Neural cell (in vitro differentiated cells): ENCODE results near the gene IGF1R. TPM values are rescaled to one million over a fixed set of nuclear protein-coding genes. Genes with fewer than 3 reads are reported as not detected.

Source experiments
- H2AFZ ChIP-seq: fragments of 200-600, 300-800 bp; sonication (generic), shearing (Covaris generic); 2 replicates; pipeline ENCODE4 v1.6.0; 2014; ENCODE audit warnings: low read depth, mild to moderate bottlenecking, antibody characterized with exemption, low read length, moderate library complexity
- H3F3A ChIP-seq: fragments of 200-600 bp; shearing (Covaris generic); 2 replicates; pipeline ENCODE4 v1.6.1; 2016; ENCODE audit warnings: mild to moderate bottlenecking, moderate library complexity, mixed read lengths, antibody characterized with exemption, low read length; ENCODE audit not compliant: insufficient read depth, poor library complexity, severe bottlenecking
- H3K27ac ChIP-seq: fragments of 200-600, 300-800 bp; sonication (generic), shearing (Covaris generic); 2 replicates; pipeline ENCODE4 v1.5.1; 2014; ENCODE audit warnings: mild to moderate bottlenecking, low read length, moderate library complexity
- H3K27me3 ChIP-seq: fragments of 300-800, 200-600 bp; sonication (generic), shearing (Covaris generic); 2 replicates; pipeline ENCODE4 v1.6.0; 2014; ENCODE audit warnings: mild to moderate bottlenecking, low read depth, low read length, moderate library complexity; ENCODE audit not compliant: insufficient read depth
- H3K36me3 ChIP-seq: fragments of 300-800, 200-600 bp; sonication (generic), shearing (Covaris generic); 2 replicates; pipeline ENCODE4 v1.5.1; 2014; ENCODE audit warnings: mild to moderate bottlenecking, antibody characterized with exemption, low read length, moderate library complexity; ENCODE audit not compliant: insufficient read depth
- H3K4me2 ChIP-seq: fragments of 300-800, 200-600 bp; sonication (generic), shearing (Covaris generic); 2 replicates; pipeline ENCODE4 v1.6.0; 2014; ENCODE audit warnings: mild to moderate bottlenecking, low read length
- H3K4me3 ChIP-seq: fragments of 300-800, 200-600 bp; sonication (generic), shearing (Covaris generic); 2 replicates; pipeline ENCODE4 v1.5.1; 2014; ENCODE audit warnings: mild to moderate bottlenecking, low read length, moderate library complexity
- H3K79me2 ChIP-seq: fragments of 200-600 bp; shearing (Covaris generic); replicated peaks from 2 replicates; pipeline ENCODE4 v1.6.0; 2014; ENCODE audit warnings: mild to moderate bottlenecking, low read length, moderate library complexity; ENCODE audit not compliant: insufficient read depth
- H3K9ac ChIP-seq: fragments of 300-800, 200-600 bp; sonication (generic), shearing (Covaris generic); 2 replicates; pipeline ENCODE4 v1.6.1; 2016; ENCODE audit warnings: mild to moderate bottlenecking, low read length, mixed read lengths
- H3K9me2 ChIP-seq: fragments of 200-600 bp; shearing (Covaris generic); 2 replicates; pipeline ENCODE4 v1.6.1; 2016; ENCODE audit warnings: mild to moderate bottlenecking, low read length, mixed read lengths; ENCODE audit not compliant: insufficient read depth
- H3K9me3 ChIP-seq: fragments of 200-600, 300-800 bp; sonication (generic), shearing (Covaris generic); 2 replicates; pipeline ENCODE4 v1.6.1; 2016; ENCODE audit warnings: mild to moderate bottlenecking, mixed run types, low read length, moderate library complexity, mixed read lengths
- H4K20me1 ChIP-seq: fragments of 200-600 bp; shearing (Covaris generic); 2 replicates; pipeline ENCODE4 v1.6.1; 2016; ENCODE audit warnings: mild to moderate bottlenecking, mixed run types; ENCODE audit not compliant: insufficient read depth
- EP300 ChIP-seq: fragments of 450-650 bp; conservative IDR thresholded peaks from 2 replicates; pipeline ENCODE4 v1.6.1; 2014; ENCODE audit warnings: antibody characterized with exemption, mild to moderate bottlenecking, moderate library complexity; ENCODE audit not compliant: poor library complexity, severe bottlenecking
- POLR2AphosphoS5 ChIP-seq: IDR thresholded peaks from 2 replicates; pipeline ENCODE4 v1.6.1; 2012
- RAD21 ChIP-seq: fragments of 450-650 bp; conservative IDR thresholded peaks from 2 replicates; pipeline ENCODE4 v1.6.1; 2014; ENCODE audit warnings: antibody characterized with exemption, mild to moderate bottlenecking, moderate library complexity
- SMC3 ChIP-seq: fragments of 450-650 bp; conservative IDR thresholded peaks from 2 replicates; pipeline ENCODE4 v1.6.1; 2014; ENCODE audit warnings: antibody characterized with exemption, mild to moderate bottlenecking, moderate library complexity; ENCODE audit not compliant: poor library complexity
- TAF1 ChIP-seq: IDR thresholded peaks from 2 replicates; pipeline ENCODE4 v1.6.1; 2012; ENCODE audit warnings: low read depth
- polyA plus RNA-seq: library from polyadenylated mRNA; depleted of rRNA; stranded (reverse); fragments of >200 nt; gene quantifications from 2 replicates; pipeline ENCODE4 v1.2.3, GENCODE V29; 2014
- TF ChIP-seq, protein P1 (sequence below): fragments of 450-650 bp; IDR thresholded peaks from 2 replicates; pipeline ENCODE4 v1.5.1; 2014; ENCODE audit warnings: antibody characterized with exemption, mild to moderate bottlenecking, moderate library complexity; ENCODE audit not compliant: poor library complexity, severe bottlenecking
- TF ChIP-seq, protein P2 (sequence below): IDR thresholded peaks from 2 replicates; pipeline ENCODE4 v1.6.1; 2012; ENCODE audit warnings: borderline replicate concordance

IGF1R gene
- polyA plus RNA-seq, 1 donor from 2014 or later = 10.9 TPM

DNA sequence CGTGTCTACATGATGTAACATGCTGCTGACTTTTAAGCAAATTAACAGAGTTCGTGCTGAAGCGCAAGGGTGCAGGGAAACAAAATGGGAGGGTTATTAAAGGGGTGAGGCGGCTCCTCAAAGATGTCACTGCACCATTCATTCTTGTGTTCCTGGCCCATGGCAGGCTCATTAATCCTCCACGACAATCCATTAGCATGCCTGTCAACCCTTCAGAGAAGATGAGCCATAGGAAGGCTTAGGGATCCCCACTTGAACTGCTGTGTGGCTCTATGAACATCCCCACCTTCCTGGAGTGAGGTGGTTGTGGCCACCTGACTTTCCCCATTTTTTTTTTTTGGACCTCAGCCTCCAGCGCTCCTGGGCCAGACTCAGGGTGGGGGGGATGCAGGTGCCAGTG lies 45.8 kb downstream of the IGF1R start:
- H3K9ac ChIP-seq = no peak overlapping the region
- no peaks in the 10 kb centered on the region for H3K9me2 ChIP-seq
- peak overlapping the region; percentile 35 for H3K4me3 ChIP-seq
- H4K20me1 ChIP-seq = no peaks in the 10 kb centered on the region
- peak overlapping the region; percentile 25 for H3K4me2 ChIP-seq
- peak overlapping the region; percentile 5 for H3K27ac ChIP-seq
- H2AFZ ChIP-seq = no peak overlapping the region
- peaks cover 68% of the 10 kb centered on the region for H3K79me2 ChIP-seq
- no peaks in the 10 kb centered on the region for H3K27me3 ChIP-seq
- TF ChIP-seq POLR2AphosphoS5 (no peak), EP300 (peak; percentile 27)
- H3F3A ChIP-seq = no peaks in the 10 kb centered on the region
- no peaks in the 10 kb centered on the region for H3K9me3 ChIP-seq
- H3K36me3 ChIP-seq = no peaks in the 10 kb centered on the region

DNA sequence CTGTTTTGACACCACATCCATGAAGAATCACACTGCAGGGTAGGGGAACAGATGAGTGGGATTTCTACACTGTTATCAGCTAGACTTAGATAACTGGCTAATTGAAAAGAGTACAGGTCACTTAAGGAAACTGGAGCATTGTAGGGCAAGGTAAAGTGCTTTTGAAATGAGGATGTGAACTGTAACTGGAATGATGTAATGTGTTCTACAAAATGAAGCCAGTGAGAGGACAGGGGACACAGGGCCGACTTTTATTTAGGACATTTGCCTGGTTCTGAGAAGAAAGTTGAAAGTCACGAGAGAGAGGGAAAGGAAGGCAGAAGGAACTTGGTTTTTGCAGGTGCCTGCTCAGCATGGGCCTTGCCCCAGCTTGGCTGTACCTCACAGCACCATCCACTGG lies 50.5 kb downstream of the IGF1R start:
- Histone ChIP-seq H2AFZ (no peak overlapping the region), H4K20me1 (no peaks in the 10 kb centered on the region), H3K79me2 (peaks cover 61% of the 10 kb centered on the region), H3K9ac (no peak overlapping the region), H3K27ac (no peak overlapping the region), H3K36me3 (no peaks in the 10 kb centered on the region), H3K4me2 (no peak overlapping the region), H3F3A (no peaks in the 10 kb centered on the region), H3K27me3 (no peaks in the 10 kb centered on the region), H3K4me3 (no peak overlapping the region), H3K9me2 (no peaks in the 10 kb centered on the region), H3K9me3 (no peaks in the 10 kb centered on the region)
- TF ChIP-seq, protein P1, sequence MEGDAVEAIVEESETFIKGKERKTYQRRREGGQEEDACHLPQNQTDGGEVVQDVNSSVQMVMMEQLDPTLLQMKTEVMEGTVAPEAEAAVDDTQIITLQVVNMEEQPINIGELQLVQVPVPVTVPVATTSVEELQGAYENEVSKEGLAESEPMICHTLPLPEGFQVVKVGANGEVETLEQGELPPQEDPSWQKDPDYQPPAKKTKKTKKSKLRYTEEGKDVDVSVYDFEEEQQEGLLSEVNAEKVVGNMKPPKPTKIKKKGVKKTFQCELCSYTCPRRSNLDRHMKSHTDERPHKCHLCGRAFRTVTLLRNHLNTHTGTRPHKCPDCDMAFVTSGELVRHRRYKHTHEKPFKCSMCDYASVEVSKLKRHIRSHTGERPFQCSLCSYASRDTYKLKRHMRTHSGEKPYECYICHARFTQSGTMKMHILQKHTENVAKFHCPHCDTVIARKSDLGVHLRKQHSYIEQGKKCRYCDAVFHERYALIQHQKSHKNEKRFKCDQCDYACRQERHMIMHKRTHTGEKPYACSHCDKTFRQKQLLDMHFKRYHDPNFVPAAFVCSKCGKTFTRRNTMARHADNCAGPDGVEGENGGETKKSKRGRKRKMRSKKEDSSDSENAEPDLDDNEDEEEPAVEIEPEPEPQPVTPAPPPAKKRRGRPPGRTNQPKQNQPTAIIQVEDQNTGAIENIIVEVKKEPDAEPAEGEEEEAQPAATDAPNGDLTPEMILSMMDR = no peak
- no peak for TF ChIP-seq SMC3
- no peak for TF ChIP-seq TAF1
- TF ChIP-seq, protein P2, sequence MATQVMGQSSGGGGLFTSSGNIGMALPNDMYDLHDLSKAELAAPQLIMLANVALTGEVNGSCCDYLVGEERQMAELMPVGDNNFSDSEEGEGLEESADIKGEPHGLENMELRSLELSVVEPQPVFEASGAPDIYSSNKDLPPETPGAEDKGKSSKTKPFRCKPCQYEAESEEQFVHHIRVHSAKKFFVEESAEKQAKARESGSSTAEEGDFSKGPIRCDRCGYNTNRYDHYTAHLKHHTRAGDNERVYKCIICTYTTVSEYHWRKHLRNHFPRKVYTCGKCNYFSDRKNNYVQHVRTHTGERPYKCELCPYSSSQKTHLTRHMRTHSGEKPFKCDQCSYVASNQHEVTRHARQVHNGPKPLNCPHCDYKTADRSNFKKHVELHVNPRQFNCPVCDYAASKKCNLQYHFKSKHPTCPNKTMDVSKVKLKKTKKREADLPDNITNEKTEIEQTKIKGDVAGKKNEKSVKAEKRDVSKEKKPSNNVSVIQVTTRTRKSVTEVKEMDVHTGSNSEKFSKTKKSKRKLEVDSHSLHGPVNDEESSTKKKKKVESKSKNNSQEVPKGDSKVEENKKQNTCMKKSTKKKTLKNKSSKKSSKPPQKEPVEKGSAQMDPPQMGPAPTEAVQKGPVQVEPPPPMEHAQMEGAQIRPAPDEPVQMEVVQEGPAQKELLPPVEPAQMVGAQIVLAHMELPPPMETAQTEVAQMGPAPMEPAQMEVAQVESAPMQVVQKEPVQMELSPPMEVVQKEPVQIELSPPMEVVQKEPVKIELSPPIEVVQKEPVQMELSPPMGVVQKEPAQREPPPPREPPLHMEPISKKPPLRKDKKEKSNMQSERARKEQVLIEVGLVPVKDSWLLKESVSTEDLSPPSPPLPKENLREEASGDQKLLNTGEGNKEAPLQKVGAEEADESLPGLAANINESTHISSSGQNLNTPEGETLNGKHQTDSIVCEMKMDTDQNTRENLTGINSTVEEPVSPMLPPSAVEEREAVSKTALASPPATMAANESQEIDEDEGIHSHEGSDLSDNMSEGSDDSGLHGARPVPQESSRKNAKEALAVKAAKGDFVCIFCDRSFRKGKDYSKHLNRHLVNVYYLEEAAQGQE = no peak
- no peak for TF ChIP-seq RAD21
- TF ChIP-seq POLR2AphosphoS5 = no peak

DNA sequence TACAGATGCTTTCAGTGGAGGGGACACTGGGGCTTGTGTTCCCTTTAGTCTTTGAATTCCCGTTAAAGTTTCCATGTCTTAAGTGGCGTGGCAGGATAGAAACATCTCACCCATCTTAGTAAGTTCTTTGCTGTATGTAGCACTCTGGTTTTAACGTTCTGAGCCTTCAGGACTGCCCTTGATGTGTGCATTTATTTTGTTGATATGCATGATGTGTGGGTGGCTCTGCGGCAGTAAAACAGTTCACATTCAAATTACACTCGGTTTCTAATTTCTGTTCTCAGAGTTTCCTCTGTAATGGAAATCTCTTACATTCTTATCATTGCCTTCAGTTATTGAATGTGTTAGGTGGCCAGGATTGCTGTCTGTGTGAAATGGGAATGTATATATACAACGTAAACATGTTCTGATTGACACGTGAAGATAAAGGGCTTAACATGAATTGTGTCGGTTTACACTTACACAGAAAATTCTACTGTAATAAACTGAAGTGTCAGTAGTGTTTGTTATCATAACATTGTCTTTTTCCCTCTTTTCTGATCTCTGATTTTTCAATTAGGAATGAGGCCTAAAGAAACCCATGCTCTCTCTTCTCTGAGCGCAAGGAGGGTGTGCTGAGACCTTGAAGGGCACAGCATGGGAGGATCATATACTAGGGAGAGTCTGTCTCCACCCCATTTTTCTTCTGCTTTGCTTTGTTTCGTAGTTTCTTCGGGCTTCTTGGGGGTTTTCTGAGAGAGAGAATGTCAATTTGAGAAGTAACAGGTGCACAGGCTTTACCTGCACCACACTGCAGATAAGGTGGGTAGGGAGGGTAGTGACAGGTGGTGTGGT lies 51.5 kb downstream of the IGF1R start:
- Histone ChIP-seq H3K9ac (no peak overlapping the region), H3K9me3 (no peaks in the 10 kb centered on the region), H3K27me3 (no peaks in the 10 kb centered on the region), H3K4me2 (no peak overlapping the region), H3K79me2 (peaks cover 71% of the 10 kb centered on the region), H3K4me3 (no peak overlapping the region), H4K20me1 (no peaks in the 10 kb centered on the region), H3K27ac (no peak overlapping the region), H3K36me3 (no peaks in the 10 kb centered on the region), H3F3A (no peaks in the 10 kb centered on the region), H2AFZ (no peak overlapping the region), H3K9me2 (no peaks in the 10 kb centered on the region)
- TF ChIP-seq EP300 (no peak), POLR2AphosphoS5 (no peak), TAF1 (no peak)
- TF ChIP-seq, protein P1 = no peak
